ENCODE results near the gene PARL. TPM values are rescaled to one million over a fixed set of nuclear protein-coding genes. Genes with fewer than 3 reads are reported as not detected.

Gene PARL
- total and polyA plus RNA-seq, 2 donors (not counting 3 experiments of a cell fraction or from before 2014, with no cell fraction given), result 38.8 to 48.1 TPM

DNA sequence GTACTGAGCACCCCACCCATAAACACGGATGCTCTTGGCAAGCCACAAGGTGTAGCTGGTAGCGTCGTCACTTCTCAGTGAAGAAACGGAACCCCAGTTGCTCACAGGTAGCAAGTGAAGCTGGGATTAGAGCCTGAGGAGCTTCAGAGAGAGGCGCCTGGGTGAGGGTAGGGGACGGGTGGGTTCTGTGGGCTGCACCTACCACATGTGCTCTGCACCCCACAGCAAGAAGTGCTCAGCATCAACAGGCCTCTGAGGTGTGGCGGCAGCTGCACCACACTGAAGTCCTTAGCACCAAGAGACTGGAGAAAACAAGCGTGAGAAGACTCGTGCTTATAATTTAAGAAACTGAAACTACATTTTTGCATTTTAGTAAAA is 69.1 kb downstream of the PARL start:
- ChIA-PET CTCF (interaction anchor here (1.4 kb wide), 1 partner anchor 10 kb away, joined by 4 read pairs; no protein-coding TSS in a partner anchor), POLR2A (no interaction called here)
- no peak overlapping the region for H3K4me3 ChIP-seq (replicated peaks in 1 of 3; ENCODE audit: insufficient read depth in 1 of 3, low read depth in 1 of 3, low read length in 3 of 3)
- no peaks in the 10 kb centered on the region for H3K4me1 ChIP-seq (ENCODE audit: control insufficient read depth, extremely low read depth, insufficient read depth, low read length)
- no TSS peak for BruUV-seq (replicated peaks)
- no peak overlapping the region for H3K27ac ChIP-seq (ENCODE audit: insufficient read depth, low read depth, low read length)
- no peak overlapping the region for H3K4me2 ChIP-seq (ENCODE audit: insufficient read depth, low read length)
- H3K36me3 ChIP-seq (ENCODE audit: control insufficient read depth in 2 of 2, extremely low read depth in 1 of 2, insufficient read depth in 2 of 2, low read length in 2 of 2), result peaks cover 4 to 8% of the 10 kb centered on the region in 2 experiments
- H3K9me3 ChIP-seq (replicated peaks; ENCODE audit: control insufficient read depth, insufficient read depth, low read length), result no peaks in the 10 kb centered on the region
- TF ChIP-seq POLR2AphosphoS5 (IDR thresholded peaks at IDR 0.05; ENCODE audit: insufficient read depth, low read depth, low read length), result no peak
- no peak for TF ChIP-seq FOS (IDR thresholded peaks at IDR 0.05; ENCODE audit: borderline replicate concordance, insufficient read depth, low read length)
- TF ChIP-seq, protein P1, sequence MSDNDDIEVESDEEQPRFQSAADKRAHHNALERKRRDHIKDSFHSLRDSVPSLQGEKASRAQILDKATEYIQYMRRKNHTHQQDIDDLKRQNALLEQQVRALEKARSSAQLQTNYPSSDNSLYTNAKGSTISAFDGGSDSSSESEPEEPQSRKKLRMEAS (IDR thresholded peaks at IDR 0.05; ENCODE audit: insufficient read depth, insufficient read length), result no peak
- TF ChIP-seq GATA2 (IDR thresholded peaks at IDR 0.05; ENCODE audit: insufficient read depth, insufficient read length, low read depth, low read length), result no peak
- TF ChIP-seq CTCF (IDR thresholded peaks at IDR 0.05; ENCODE audit: extremely low read depth in 1 of 2, insufficient read depth in 1 of 2, low read depth in 1 of 2, low read length in 2 of 2), result no peak
- no peak overlapping the region for H2AFZ ChIP-seq (ENCODE audit: low read depth, low read length)
- H4K20me1 ChIP-seq (replicated peaks; ENCODE audit: control insufficient read depth, extremely low read depth, insufficient read depth, low read length), result no peaks in the 10 kb centered on the region
- DNase-seq (ENCODE audit: low read depth, low spot score), result no peak
- no peaks in the 10 kb centered on the region for H3K27me3 ChIP-seq (ENCODE audit: control insufficient read depth in 2 of 2, insufficient read depth in 2 of 2, low read length in 2 of 2)
- dilution Hi-C loops (cut with MboI; ENCODE audit: extremely low pct_ligation_motif_present, low sequenced_read_pairs), result no loop called here
- no peaks in the 10 kb centered on the region for H3K79me2 ChIP-seq (ENCODE audit: control insufficient read depth, insufficient read depth, low read length)
- no peak for FAIRE-seq
- intact Hi-C loops (cut with micrococcal nuclease), result no loop called here
- H3K9me1 ChIP-seq (replicated peaks; ENCODE audit: control insufficient read depth, extremely low read depth, insufficient read depth, low read length), result no peaks in the 10 kb centered on the region
- no peak overlapping the region for H3K9ac ChIP-seq (replicated peaks; ENCODE audit: extremely low read depth, insufficient read depth, low read length)

DNA sequence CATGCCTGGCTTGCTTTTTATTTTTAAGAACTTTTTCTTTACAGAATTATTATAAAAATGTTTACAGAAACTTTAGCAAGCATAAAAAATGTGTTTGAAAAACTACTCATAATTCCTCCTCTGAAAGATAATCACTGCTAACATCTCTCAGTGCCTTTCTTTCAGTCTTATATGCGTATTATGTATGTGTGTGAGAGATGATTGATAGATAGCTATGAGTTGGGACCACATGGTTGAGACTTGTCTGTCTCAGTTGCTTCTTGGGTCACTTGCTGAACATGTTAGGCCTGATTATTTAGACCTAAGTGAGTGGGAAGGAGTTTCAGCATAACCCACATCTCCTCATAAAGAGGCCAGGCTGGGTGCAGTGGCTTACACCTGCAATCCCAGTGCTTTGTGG is 70.4 kb downstream of the PARL start:
- Histone ChIP-seq H3K9me3 (replicated peaks; ENCODE audit: control insufficient read depth, insufficient read depth, low read length) (no peaks in the 10 kb centered on the region), H3K36me3 (ENCODE audit: control insufficient read depth in 2 of 2, extremely low read depth in 1 of 2, insufficient read depth in 2 of 2, low read length in 2 of 2) (peaks cover 14 to 18% of the 10 kb centered on the region in 2 experiments), H3K4me3 (replicated peaks in 1 of 3; ENCODE audit: insufficient read depth in 1 of 3, low read depth in 1 of 3, low read length in 3 of 3) (no peak overlapping the region), H3K9ac (replicated peaks; ENCODE audit: extremely low read depth, insufficient read depth, low read length) (no peak overlapping the region), H3K27me3 (ENCODE audit: control insufficient read depth in 2 of 2, insufficient read depth in 2 of 2, low read length in 2 of 2) (no peaks in the 10 kb centered on the region), H3K27ac (ENCODE audit: insufficient read depth, low read depth, low read length) (no peak overlapping the region), H3K79me2 (ENCODE audit: control insufficient read depth, insufficient read depth, low read length) (no peaks in the 10 kb centered on the region), H3K4me2 (ENCODE audit: insufficient read depth, low read length) (no peak overlapping the region), H4K20me1 (replicated peaks; ENCODE audit: control insufficient read depth, extremely low read depth, insufficient read depth, low read length) (no peaks in the 10 kb centered on the region), H3K9me1 (replicated peaks; ENCODE audit: control insufficient read depth, extremely low read depth, insufficient read depth, low read length) (no peaks in the 10 kb centered on the region), H2AFZ (ENCODE audit: low read depth, low read length) (no peak overlapping the region), H3K4me1 (ENCODE audit: control insufficient read depth, extremely low read depth, insufficient read depth, low read length) (no peaks in the 10 kb centered on the region)
- TF ChIP-seq EZH2 (IDR thresholded peaks at IDR 0.05; ENCODE audit: borderline replicate concordance, low read depth, low read length, severe bottlenecking) (no peak), CTCF (IDR thresholded peaks at IDR 0.05; ENCODE audit: extremely low read depth in 1 of 2, insufficient read depth in 1 of 2, low read depth in 1 of 2, low read length in 2 of 2) (no peak), FOS (IDR thresholded peaks at IDR 0.05; ENCODE audit: borderline replicate concordance, insufficient read depth, low read length) (no peak), MYC (IDR thresholded peaks at IDR 0.05; ENCODE audit: low read depth, low read length) (no peak), POLR2A (IDR thresholded peaks at IDR 0.05; ENCODE audit: low read depth, low read length) (no peak)
- POLR2A ChIA-PET, result no interaction called here
- DNase-seq (ENCODE audit: low read depth, low spot score) (no peak), FAIRE-seq (no peak)
- dilution Hi-C loops (cut with MboI; ENCODE audit: extremely low pct_ligation_motif_present, low sequenced_read_pairs), result no loop called here
- CTCF ChIA-PET, result no interaction called here
- BruUV-seq (replicated peaks), result no TSS peak
- intact Hi-C loops (cut with micrococcal nuclease), result no loop called here

Data from endothelial cell of umbilical vein (primary cell).